ENCODE results near the gene SLC4A8. TPM values are rescaled to one million over a fixed set of nuclear protein-coding genes. Genes with fewer than 3 reads are reported as not detected.

SLC4A8 gene
- total RNA-seq, 1 experiment from 2014 or later = 1.4 TPM

DNA sequence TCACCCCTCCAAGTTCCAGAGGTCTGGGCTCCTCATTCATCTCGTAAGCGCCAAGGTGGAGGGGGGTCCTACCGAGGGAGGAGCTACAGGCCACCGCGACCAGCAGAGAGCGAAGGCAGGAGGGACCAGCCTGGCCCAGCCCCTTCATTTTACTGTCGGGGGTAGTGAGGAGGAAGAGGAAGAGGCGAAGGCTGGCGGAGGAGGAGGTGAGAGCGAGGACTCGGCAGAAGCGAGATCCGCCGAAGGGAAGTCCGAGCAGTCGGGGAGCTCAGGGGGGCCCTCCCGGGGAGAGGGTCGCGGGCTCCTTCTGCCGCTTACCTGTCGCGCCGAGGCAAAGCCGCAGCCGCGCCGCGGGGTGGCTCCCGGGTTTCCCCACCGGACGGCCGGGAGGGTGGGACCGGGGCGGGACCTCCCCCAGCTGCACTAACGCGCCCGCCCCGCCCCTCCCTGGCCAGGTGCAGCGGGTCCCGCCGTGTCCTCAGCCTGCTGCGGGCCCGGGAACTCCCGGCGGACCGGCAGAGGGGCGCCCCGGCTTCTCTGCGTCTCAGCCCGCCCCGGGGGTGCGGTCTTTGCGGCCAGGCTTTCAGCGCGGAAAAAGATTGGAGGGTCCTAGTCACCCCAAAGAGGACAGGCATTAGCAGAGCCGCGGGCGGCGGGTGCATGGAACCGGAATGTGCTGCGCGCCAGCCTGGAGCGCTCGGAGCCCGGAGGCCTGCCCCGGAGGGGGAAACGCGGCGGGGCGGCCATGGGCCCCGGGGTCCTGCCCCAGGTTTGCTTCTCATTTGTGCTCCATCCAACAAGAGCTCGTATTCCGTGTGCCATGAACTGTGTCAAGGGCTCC lies 33.1 kb upstream of the SLC4A8 start, which contains the start of gene GALNT6:
Gene GALNT6, minus strand, starts transcription at position 124 of the 841 bp plus-strand sequence. CDS start 11,625 bp downstream, outside the sequence.
- peak within 1 kb of the TSS; percentile 68 to 89 for H3K4me3 ChIP-seq (replicated peaks in 1 of 2; ENCODE audit: low read depth in 1 of 2, low read length in 2 of 2)
- RAD21 ChIA-PET (ENCODE audit: low non-redundant PET in 1 of 2, low total read pairs in 2 of 2, uncharacterized antibody in 2 of 2, unreplicated experiment in 2 of 2) = interaction anchor here in 1 of 2 experiments (0.7 kb wide), 1 partner anchor 31 kb away, joined by 3 read pairs; no protein-coding TSS in a partner anchor
- peak within 1 kb of the TSS; percentile 39 for H3K27ac ChIP-seq (ENCODE audit: low read depth, low read length)
- no peaks in the 10 kb centered on the region for H3K27me3 ChIP-seq (ENCODE audit: insufficient read depth, low read length)
- intact Hi-C loops (cut with micrococcal nuclease) = no loop called here
- H3K4me1 ChIP-seq (ENCODE audit: control insufficient read depth in 1 of 2, insufficient read depth in 2 of 2, low read length in 2 of 2) = peaks cover 5 to 20% of the 10 kb centered on the region in 2 experiments; a peak in 2 of 4 replicates
- no TSS peak for BruUV-seq (replicated peaks)
- peak within 1 kb of the TSS; percentile 77 for H3K9ac ChIP-seq (ENCODE audit: low read length)
- ATAC-seq = peak; percentile 89
- no peaks in the 10 kb centered on the region for H3K9me2 ChIP-seq (ENCODE audit: insufficient read depth)
- H2AFZ ChIP-seq (ENCODE audit: low read depth, low read length, poor library complexity, severe bottlenecking) = peak within 1 kb of the TSS; percentile 77
- no peaks in the 10 kb centered on the region for H3K79me2 ChIP-seq (ENCODE audit: insufficient read depth, low read length)
- POLR2A ChIA-PET = interaction anchor here (0.6 to 2.1 kb wide), 3 partner anchors 11 to 457 kb away, joined by 3 to 6 read pairs (median 5); partner anchors contain the start of gene FIGNL2
- DNase-seq (ENCODE audit: low read depth, low spot score) = no peak
- H3K9me3 ChIP-seq (ENCODE audit: control insufficient read depth in 1 of 2, insufficient read depth in 1 of 2, low read depth in 1 of 2, low read length in 2 of 2) = no peaks in the 10 kb centered on the region
- no peaks in the 10 kb centered on the region for H3K36me3 ChIP-seq (ENCODE audit: control insufficient read depth in 1 of 2, insufficient read depth in 2 of 2, low read length in 2 of 2)
- H4K20me1 ChIP-seq (ENCODE audit: insufficient read depth) = no peaks in the 10 kb centered on the region
- peak within 1 kb of the TSS; percentile 96 for H3K4me2 ChIP-seq (ENCODE audit: low read length)
- CTCF ChIA-PET = interaction anchor here (0.6 to 1.5 kb wide), 2 partner anchors 484 to 919 kb away, joined by 3 read pairs; no protein-coding TSS in a partner anchor
- TF ChIP-seq EZH2phosphoT487 (IDR thresholded peaks at IDR 0.05; ENCODE audit: borderline replicate concordance) = no peak
- TF ChIP-seq POLR2AphosphoS5 (IDR thresholded peaks at IDR 0.05; ENCODE audit: low read depth, low read length) = peak; percentile 74
- TF ChIP-seq CTCF (IDR thresholded peaks at IDR 0.05 in 2 of 3, conservative IDR thresholded peaks at IDR 0.05 in 1 of 3; ENCODE audit: borderline replicate concordance in 1 of 3, insufficient read depth in 1 of 3, low read depth in 2 of 3, low read length in 2 of 3) = no peak
- TF ChIP-seq, protein P1, sequence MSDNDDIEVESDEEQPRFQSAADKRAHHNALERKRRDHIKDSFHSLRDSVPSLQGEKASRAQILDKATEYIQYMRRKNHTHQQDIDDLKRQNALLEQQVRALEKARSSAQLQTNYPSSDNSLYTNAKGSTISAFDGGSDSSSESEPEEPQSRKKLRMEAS (IDR thresholded peaks at IDR 0.05) = peak; percentile 46; the same call in 1 of the 2 replicates
- TF ChIP-seq REST (IDR thresholded peaks at IDR 0.05; ENCODE audit: low read depth) = no peak
- TF ChIP-seq SRF (IDR thresholded peaks at IDR 0.05; ENCODE audit: low read depth) = no peak
- TF ChIP-seq CBX3 (IDR thresholded peaks at IDR 0.05; ENCODE audit: low read depth) = no peak
- no peak for TF ChIP-seq EZH2 (IDR thresholded peaks at IDR 0.05)
- no peak for TF ChIP-seq SP1 (IDR thresholded peaks at IDR 0.05; ENCODE audit: low read depth)
- TF ChIP-seq EGR1 (IDR thresholded peaks at IDR 0.05; ENCODE audit: low read depth) = no peak
- no peak for TF ChIP-seq RAD21 (IDR thresholded peaks at IDR 0.05; ENCODE audit: low read depth)
- TF ChIP-seq JUND (IDR thresholded peaks at IDR 0.05) = no peak
- no peak for TF ChIP-seq CEBPB (IDR thresholded peaks at IDR 0.05; ENCODE audit: low read depth)
- TF ChIP-seq, protein P2, sequence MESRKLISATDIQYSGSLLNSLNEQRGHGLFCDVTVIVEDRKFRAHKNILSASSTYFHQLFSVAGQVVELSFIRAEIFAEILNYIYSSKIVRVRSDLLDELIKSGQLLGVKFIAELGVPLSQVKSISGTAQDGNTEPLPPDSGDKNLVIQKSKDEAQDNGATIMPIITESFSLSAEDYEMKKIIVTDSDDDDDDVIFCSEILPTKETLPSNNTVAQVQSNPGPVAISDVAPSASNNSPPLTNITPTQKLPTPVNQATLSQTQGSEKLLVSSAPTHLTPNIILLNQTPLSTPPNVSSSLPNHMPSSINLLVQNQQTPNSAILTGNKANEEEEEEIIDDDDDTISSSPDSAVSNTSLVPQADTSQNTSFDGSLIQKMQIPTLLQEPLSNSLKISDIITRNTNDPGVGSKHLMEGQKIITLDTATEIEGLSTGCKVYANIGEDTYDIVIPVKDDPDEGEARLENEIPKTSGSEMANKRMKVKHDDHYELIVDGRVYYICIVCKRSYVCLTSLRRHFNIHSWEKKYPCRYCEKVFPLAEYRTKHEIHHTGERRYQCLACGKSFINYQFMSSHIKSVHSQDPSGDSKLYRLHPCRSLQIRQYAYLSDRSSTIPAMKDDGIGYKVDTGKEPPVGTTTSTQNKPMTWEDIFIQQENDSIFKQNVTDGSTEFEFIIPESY (IDR thresholded peaks at IDR 0.05; ENCODE audit: extremely low read depth, insufficient replicate concordance, low read length) = no peak
- TF ChIP-seq SIN3A (IDR thresholded peaks at IDR 0.05; ENCODE audit: low read depth) = peak; percentile 45; the same call in 1 of the 2 replicates
- no peak for TF ChIP-seq POLR2A (IDR thresholded peaks at IDR 0.05; ENCODE audit: borderline replicate concordance, extremely low read depth, insufficient read depth, insufficient read length)
- TF ChIP-seq YY1 (IDR thresholded peaks at IDR 0.05; ENCODE audit: extremely low read depth, insufficient replicate concordance, low read depth, low read length) = no peak
- TF ChIP-seq FOSL1 (IDR thresholded peaks at IDR 0.05; ENCODE audit: low read depth) = no peak
- TF ChIP-seq ZNF274 (IDR thresholded peaks at IDR 0.05; ENCODE audit: low read depth, low read length) = no peak

Measured in HCT116 (cell line).